HG03025 (cell line): ENCODE results near the gene NRIP1.
"Not testable (repeated sequence)": the region's sequence is repeated elsewhere in the genome, so short reads cannot be mapped to it uniquely, and the experiment has no call there.

Experiments used
- ATAC-seq: cut with Tn5 transposase; IDR thresholded peaks from one replicate; pipeline ENCODE4 v1.9.1; 2021; ENCODE audit warnings: mild to moderate bottlenecking, moderate library complexity; ENCODE audit not compliant: unreplicated experiment, low FRiP score

NRIP1 gene

GRCh38 chr21:15039607-15040299, 25.0 kb downstream of the NRIP1 start:
- ATAC-seq: no peak

GRCh38 chr21:15037900-15038293, 26.9 kb downstream of the NRIP1 start:
- no peak for ATAC-seq

- ATAC-seq: no peak
Observed at GRCh38 chr21:15037095-15037899, 27.5 kb downstream of the NRIP1 start.

GRCh38 chr21:15036189-15036588, 28.6 kb downstream of the NRIP1 start:
- no peak for ATAC-seq

GRCh38 chr21:15034126-15034853, 30.5 kb downstream of the NRIP1 start:
- no peak for ATAC-seq

- no peak for ATAC-seq
Observed at GRCh38 chr21:15031790-15032357, 32.9 kb downstream of the NRIP1 start.

GRCh38 chr21:15031362-15031761, 33.4 kb downstream of the NRIP1 start:
- not testable (repeated sequence) for ATAC-seq

- ATAC-seq: not testable (repeated sequence)
Observed at GRCh38 chr21:15030861-15031260, 33.9 kb downstream of the NRIP1 start.

- ATAC-seq: no peak
Observed at GRCh38 chr21:15029077-15029476, 35.7 kb downstream of the NRIP1 start.

GRCh38 chr21:15028186-15028585, 36.6 kb downstream of the NRIP1 start:
- ATAC-seq: no peak

GRCh38 chr21:15027056-15027455, 37.7 kb downstream of the NRIP1 start:
- ATAC-seq: no peak

- no peak for ATAC-seq
Observed at GRCh38 chr21:15026370-15026769, 38.4 kb downstream of the NRIP1 start.

GRCh38 chr21:15023776-15024175, 41.0 kb downstream of the NRIP1 start:
- no peak for ATAC-seq

- ATAC-seq: no peak
Observed at GRCh38 chr21:15022608-15023261, 42.1 kb downstream of the NRIP1 start.

- ATAC-seq: no peak
Observed at GRCh38 chr21:15020797-15021196, 44.0 kb downstream of the NRIP1 start.

- ATAC-seq: no peak
Observed at GRCh38 chr21:15018382-15018781, 46.4 kb downstream of the NRIP1 start.

- ATAC-seq: no peak
Observed at GRCh38 chr21:15015622-15016471, 49.0 kb downstream of the NRIP1 start.

GRCh38 chr21:15014221-15014620, 50.6 kb downstream of the NRIP1 start:
- ATAC-seq: no peak

- ATAC-seq: no peak
Observed at GRCh38 chr21:15011967-15012366, 52.8 kb downstream of the NRIP1 start.

- ATAC-seq: no peak
Observed at GRCh38 chr21:15010645-15011044, 54.2 kb downstream of the NRIP1 start.
